NCI-H748 (cell line): ENCODE data around the gene ALOX12B.
"Not testable (repeated sequence)": the region's sequence is repeated elsewhere in the genome, so short reads cannot be mapped to it uniquely, and the experiment has no call there.

Experiments used
- DNase-seq: peaks from one replicate; lab custom pipeline; 2025; ENCODE audit not compliant: unreplicated experiment; lab: John Stamatoyannopoulos, UW

ALOX12B gene

GRCh38 chr17:8089728-8090127 lies 2.2 kb upstream of the ALOX12B start:
- DNase-seq = no peak

- DNase-seq = no peak
These were observed 375 bp upstream of the ALOX12B start for GRCh38 chr17:8087952-8088230.

- no peak for DNase-seq
These were observed 3.3 kb downstream of the ALOX12B start for GRCh38 chr17:8084250-8084649.

GRCh38 chr17:8082292-8082691 lies 5.2 kb downstream of the ALOX12B start:
- DNase-seq = no peak

- DNase-seq = no peak
These were observed 5.6 kb downstream of the ALOX12B start for GRCh38 chr17:8081876-8082275.

GRCh38 chr17:8080799-8081219 lies 6.7 kb downstream of the ALOX12B start:
- DNase-seq = peak; percentile 51

GRCh38 chr17:8080208-8080798 lies 7.2 kb downstream of the ALOX12B start:
- no peak for DNase-seq

GRCh38 chr17:8079291-8080207 lies 8.0 kb downstream of the ALOX12B start:
- peak; percentile 95 for DNase-seq

- DNase-seq = not testable (repeated sequence)
These were observed 9.6 kb downstream of the ALOX12B start for GRCh38 chr17:8077939-8078338.

GRCh38 chr17:8076502-8077266 lies 10.8 kb downstream of the ALOX12B start:
- no peak for DNase-seq

- no peak for DNase-seq
These were observed 11.8 kb downstream of the ALOX12B start for GRCh38 chr17:8075574-8076342.

GRCh38 chr17:8075081-8075480 lies 12.4 kb downstream of the ALOX12B start:
- no peak for DNase-seq

- no peak for DNase-seq
These were observed 13.0 kb downstream of the ALOX12B start for GRCh38 chr17:8074554-8074953.

- DNase-seq = peak; percentile 88
These were observed 13.7 kb downstream of the ALOX12B start for GRCh38 chr17:8073627-8074484.

GRCh38 chr17:8072729-8073461 lies 14.6 kb downstream of the ALOX12B start:
- DNase-seq = peak; percentile 70

- no peak for DNase-seq
These were observed 15.2 kb downstream of the ALOX12B start for GRCh38 chr17:8072341-8072728.

GRCh38 chr17:8071496-8071895 lies 16.0 kb downstream of the ALOX12B start:
- DNase-seq = no peak

GRCh38 chr17:8069587-8069860 lies 18.0 kb downstream of the ALOX12B start:
- no peak for DNase-seq

- DNase-seq = no peak
These were observed 18.6 kb downstream of the ALOX12B start for GRCh38 chr17:8068736-8069586.
